ENCODE results near the gene PDE8B. TPM values are rescaled to one million over a fixed set of nuclear protein-coding genes. Genes with fewer than 3 reads are reported as not detected.

Gene PDE8B
- total and polyA plus RNA-seq, 2 experiments from 2014 or later, result 0.83 to 0.84 TPM

DNA sequence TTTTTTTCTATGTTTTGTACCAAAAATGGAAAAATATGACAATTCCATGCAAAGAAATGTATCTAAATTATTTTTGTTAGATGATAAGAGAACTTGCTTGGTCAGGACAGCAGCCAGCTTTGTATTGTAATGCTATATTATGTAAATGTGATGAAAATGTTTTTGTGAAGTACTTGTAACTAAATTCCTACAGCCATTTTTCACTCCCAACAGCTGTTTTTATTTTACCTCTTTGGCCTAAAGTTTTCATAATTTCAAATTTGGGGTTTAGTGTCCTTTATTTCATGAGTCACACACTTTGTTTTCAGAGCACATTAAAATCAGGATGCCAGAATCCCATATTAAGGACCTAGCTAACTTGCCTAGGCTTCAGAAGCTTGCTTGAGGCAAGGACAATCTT is 217.5 kb downstream of the PDE8B start:
- TF ChIP-seq, protein P1, sequence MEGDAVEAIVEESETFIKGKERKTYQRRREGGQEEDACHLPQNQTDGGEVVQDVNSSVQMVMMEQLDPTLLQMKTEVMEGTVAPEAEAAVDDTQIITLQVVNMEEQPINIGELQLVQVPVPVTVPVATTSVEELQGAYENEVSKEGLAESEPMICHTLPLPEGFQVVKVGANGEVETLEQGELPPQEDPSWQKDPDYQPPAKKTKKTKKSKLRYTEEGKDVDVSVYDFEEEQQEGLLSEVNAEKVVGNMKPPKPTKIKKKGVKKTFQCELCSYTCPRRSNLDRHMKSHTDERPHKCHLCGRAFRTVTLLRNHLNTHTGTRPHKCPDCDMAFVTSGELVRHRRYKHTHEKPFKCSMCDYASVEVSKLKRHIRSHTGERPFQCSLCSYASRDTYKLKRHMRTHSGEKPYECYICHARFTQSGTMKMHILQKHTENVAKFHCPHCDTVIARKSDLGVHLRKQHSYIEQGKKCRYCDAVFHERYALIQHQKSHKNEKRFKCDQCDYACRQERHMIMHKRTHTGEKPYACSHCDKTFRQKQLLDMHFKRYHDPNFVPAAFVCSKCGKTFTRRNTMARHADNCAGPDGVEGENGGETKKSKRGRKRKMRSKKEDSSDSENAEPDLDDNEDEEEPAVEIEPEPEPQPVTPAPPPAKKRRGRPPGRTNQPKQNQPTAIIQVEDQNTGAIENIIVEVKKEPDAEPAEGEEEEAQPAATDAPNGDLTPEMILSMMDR (IDR thresholded peaks at IDR 0.05; ENCODE audit: low read depth, low read length), result no peak
- Histone ChIP-seq H3K36me3 (peaks cover 17% of the 10 kb centered on the region), H3K27ac (no peak overlapping the region), H3K27me3 (no peaks in the 10 kb centered on the region), H3K4me3 (no peak overlapping the region), H3K4me1 (ENCODE audit: low read depth) (no peaks in the 10 kb centered on the region), H3K9me3 (ENCODE audit: low read depth) (no peaks in the 10 kb centered on the region)
- no peak for DNase-seq (ENCODE audit: low read depth in 1 of 2, low spot score in 1 of 2)

DNA sequence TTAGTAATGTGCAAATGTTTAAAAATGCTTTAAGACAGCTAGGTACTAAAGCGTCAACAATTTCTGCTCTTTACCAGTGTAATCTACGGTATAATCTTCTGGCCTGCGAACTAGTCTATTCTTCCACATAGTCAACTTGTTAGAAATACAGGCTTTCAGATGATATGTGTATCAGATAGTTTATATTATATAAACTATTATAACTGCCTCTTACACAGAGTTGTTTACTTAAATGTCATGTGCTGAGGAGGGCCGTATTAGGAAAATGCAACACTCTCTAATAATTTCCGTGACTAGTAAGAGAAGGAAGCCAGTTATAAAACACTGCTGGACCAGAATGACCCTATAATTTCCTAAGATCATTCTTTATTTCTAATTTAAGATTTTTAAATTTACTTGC is 218.0 kb downstream of the PDE8B start:
- no peak for DNase-seq (ENCODE audit: low read depth in 1 of 2, low spot score in 1 of 2)
- Histone ChIP-seq H3K27ac (no peak overlapping the region), H3K9me3 (ENCODE audit: low read depth) (no peaks in the 10 kb centered on the region), H3K4me1 (ENCODE audit: low read depth) (no peaks in the 10 kb centered on the region), H3K27me3 (no peaks in the 10 kb centered on the region), H3K4me3 (no peak overlapping the region), H3K36me3 (peaks cover 19% of the 10 kb centered on the region)
- TF ChIP-seq, protein P1 (IDR thresholded peaks at IDR 0.05; ENCODE audit: low read depth, low read length), result no peak

DNA sequence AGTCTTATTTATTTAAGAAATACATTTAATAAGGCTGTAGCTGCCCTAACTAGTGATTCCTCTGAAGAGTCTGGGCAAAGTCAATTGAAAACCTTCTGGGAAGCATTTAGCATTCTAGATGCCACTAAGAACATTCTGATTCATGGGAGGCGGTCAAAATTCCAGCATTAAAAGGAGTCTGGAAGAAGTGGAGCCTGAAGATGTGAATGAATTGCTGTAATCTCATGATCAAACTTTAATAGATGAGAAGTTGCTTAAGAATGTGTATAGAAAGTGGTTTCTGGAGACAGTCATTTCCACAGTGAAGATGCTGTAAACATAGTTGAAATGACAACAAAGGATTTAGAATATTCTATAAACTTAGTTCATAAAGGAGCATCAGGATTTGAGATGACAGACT is 220.2 kb downstream of the PDE8B start:
- Histone ChIP-seq H3K27ac (no peak overlapping the region), H3K27me3 (no peaks in the 10 kb centered on the region), H3K4me3 (no peak overlapping the region), H3K36me3 (peaks cover 19% of the 10 kb centered on the region), H3K9me3 (ENCODE audit: low read depth) (no peaks in the 10 kb centered on the region), H3K4me1 (ENCODE audit: low read depth) (no peaks in the 10 kb centered on the region)
- no peak for DNase-seq (ENCODE audit: low read depth in 1 of 2, low spot score in 1 of 2)
- TF ChIP-seq, protein P1 (IDR thresholded peaks at IDR 0.05; ENCODE audit: low read depth, low read length), result no peak

DNA sequence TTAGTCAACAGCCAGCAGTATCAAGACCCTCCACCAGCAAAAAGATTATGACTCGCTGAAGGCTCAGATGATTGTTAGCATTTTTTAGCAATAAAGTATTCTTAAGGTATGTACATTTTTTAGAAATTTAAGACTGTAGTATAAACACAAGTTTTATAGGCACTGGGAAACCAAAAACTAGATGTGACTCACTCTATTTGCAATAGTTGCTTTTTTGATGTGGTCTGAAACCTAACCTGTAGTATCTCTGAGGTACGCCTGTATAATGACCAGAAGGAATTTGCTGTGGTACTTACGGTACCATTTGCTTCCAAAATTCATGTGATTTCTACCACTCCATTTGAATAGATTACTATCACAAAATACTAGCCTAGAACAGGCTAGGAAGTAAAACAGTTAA is 220.8 kb downstream of the PDE8B start:
- peaks cover 19% of the 10 kb centered on the region for H3K36me3 ChIP-seq

DNA sequence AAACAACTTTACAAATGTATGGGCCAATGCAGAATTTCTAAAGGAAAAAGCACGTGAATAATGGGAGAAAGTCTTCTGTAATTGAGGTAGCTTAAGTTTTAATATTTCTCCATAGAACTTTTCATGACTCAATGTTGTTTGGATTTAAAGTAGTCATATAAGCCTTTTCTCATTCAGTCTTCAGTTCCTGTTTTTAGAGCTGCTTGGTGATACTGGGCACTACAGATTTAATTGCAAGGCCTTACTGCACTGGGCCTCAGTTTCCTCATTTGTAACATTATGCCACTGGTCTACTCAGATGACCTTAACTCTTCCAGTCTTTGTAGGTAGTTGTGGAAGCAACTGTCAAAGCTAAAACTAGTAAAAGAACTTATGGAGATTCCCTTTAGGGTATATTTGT is 221.2 kb downstream of the PDE8B start:
- H3K4me1 ChIP-seq (ENCODE audit: low read depth), result no peaks in the 10 kb centered on the region
- no peaks in the 10 kb centered on the region for H3K27me3 ChIP-seq
- no peak overlapping the region for H3K4me3 ChIP-seq
- no peak overlapping the region for H3K27ac ChIP-seq
- H3K9me3 ChIP-seq (ENCODE audit: low read depth), result no peaks in the 10 kb centered on the region
- no peak for DNase-seq (ENCODE audit: low read depth in 1 of 2, low spot score in 1 of 2)
- H3K36me3 ChIP-seq, result peaks cover 19% of the 10 kb centered on the region
- TF ChIP-seq, protein P1 (IDR thresholded peaks at IDR 0.05; ENCODE audit: low read depth, low read length), result no peak

More for the DNA sequence above, 220.8 kb downstream of the PDE8B start:
- Histone ChIP-seq H3K27me3 (no peaks in the 10 kb centered on the region), H3K27ac (no peak overlapping the region), H3K4me3 (no peak overlapping the region), H3K9me3 (ENCODE audit: low read depth) (no peaks in the 10 kb centered on the region), H3K4me1 (ENCODE audit: low read depth) (no peaks in the 10 kb centered on the region)
- TF ChIP-seq, protein P1 (IDR thresholded peaks at IDR 0.05; ENCODE audit: low read depth, low read length), result no peak
- DNase-seq (ENCODE audit: low read depth in 1 of 2, low spot score in 1 of 2), result no peak

DNA sequence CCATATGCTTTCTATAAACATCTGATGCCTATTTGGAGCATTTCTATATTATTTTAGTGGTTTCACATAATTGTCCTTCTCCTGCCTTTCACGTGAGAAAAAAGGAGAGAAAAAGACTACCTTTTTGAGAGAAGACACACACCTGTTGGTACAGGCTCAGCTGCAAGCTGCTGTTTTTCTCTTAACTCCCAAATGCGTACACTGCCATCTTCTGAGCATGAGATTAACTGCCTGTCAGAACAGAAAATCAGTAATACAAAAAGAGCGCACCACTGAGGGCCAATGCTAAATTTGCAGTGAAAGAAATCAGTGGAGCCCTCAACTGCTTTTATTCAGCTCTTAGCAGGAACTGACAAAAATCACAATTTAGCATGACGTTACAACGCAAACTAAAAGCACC is 226.7 kb downstream of the PDE8B start:
- Histone ChIP-seq H3K27me3 (no peaks in the 10 kb centered on the region), H3K4me3 (no peak overlapping the region), H3K27ac (no peak overlapping the region), H3K9me3 (ENCODE audit: low read depth) (no peaks in the 10 kb centered on the region), H3K4me1 (ENCODE audit: low read depth) (no peaks in the 10 kb centered on the region), H3K36me3 (peaks cover 7% of the 10 kb centered on the region)
- DNase-seq (ENCODE audit: low read depth in 1 of 2, low spot score in 1 of 2), result peak; percentile 12
- TF ChIP-seq, protein P1 (IDR thresholded peaks at IDR 0.05; ENCODE audit: low read depth, low read length), result no peak
